SIG-M5 treated with dmso at 0.1 percent for 504 hours (cell line): ENCODE data around the gene TEX47.

Experiments used
- DNase-seq: peaks from one replicate; lab custom pipeline; 2025; ENCODE audit not compliant: unreplicated experiment; lab: John Stamatoyannopoulos, UW

Gene TEX47

DNA sequence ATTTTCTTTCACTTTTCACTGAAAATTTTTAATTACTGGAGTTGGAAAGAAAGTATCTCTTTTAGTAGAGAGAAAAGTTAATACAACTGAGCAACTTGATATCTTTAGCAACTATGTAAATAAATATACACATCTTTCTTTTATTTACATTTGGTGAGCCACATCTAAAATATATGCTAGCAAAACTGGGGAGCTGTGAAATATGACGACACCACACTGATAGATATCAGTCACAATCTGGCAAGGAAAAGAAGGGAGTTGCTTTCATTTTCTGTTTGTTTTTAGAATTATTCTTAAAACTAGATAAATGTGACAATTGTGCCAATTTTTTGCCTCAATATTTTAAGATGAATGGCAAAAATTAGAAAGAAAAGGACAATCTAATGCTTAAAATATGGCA, 38.7 kb downstream of the TEX47 start:
- DNase-seq, result no peak

DNA sequence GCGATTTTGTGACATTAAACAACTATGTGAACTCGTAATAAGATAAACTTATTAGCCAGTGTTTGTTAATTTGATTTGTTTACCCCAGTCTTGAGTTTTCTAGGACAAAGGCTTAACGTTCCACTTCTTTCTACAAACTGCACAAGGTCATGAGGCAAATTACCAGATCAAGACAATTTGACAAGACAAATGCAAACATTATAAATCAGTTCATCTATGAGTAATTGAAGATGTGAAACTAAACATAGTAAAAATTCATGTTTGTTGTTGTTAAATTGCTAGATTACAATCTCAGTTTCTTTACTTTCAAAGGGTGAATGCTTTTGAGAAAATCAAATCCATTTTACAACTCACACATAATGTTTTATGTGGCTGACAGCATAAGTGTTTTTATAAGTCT, 49.4 kb downstream of the TEX47 start:
- no peak for DNase-seq
